Measurements from ENCODE around the gene FAM118B. TPM values are rescaled to one million over a fixed set of nuclear protein-coding genes. Genes with fewer than 3 reads are reported as not detected.

FAM118B gene
- total RNA-seq, 2 donors from 2014 or later = 13.8 to 16.9 TPM

GRCh38 chr11:126175393-126175792 is 36.2 kb upstream of the FAM118B start:
- Mint-ChIP-seq H3K4me3 (no peak overlapping the region), H3K27me3 (peaks cover 5 to 6% of the 10 kb centered on the region in 2 donors), H3K36me3 (no peaks in the 10 kb centered on the region), H3K4me1 (ENCODE audit: low read depth in 2 of 2) (peaks cover 0 to 4% of the 10 kb centered on the region in 2 donors), H3K9me3 (no peaks in the 10 kb centered on the region), H3K27ac (no peak overlapping the region)
- ATAC-seq (no peak), DNase-seq (ENCODE audit: low spot score) (no peak)

GRCh38 chr11:126176853-126177470 is 34.6 kb upstream of the FAM118B start:
- Mint-ChIP-seq H3K36me3 (no peaks in the 10 kb centered on the region), H3K27ac (no peak overlapping the region), H3K4me3 (no peak overlapping the region), H3K27me3 (peaks cover 2 to 6% of the 10 kb centered on the region in 2 donors), H3K9me3 (no peaks in the 10 kb centered on the region), H3K4me1 (ENCODE audit: low read depth in 2 of 2) (peaks cover 0 to 4% of the 10 kb centered on the region in 2 donors)
- no peak for ATAC-seq
- no peak for DNase-seq (ENCODE audit: low spot score)

- DNase-seq (ENCODE audit: low spot score) = peak; percentile 35
- Mint-ChIP-seq H3K27me3 (no peaks in the 10 kb centered on the region), H3K27ac (no peak overlapping the region)
These were observed 29.4 kb upstream of the FAM118B start for GRCh38 chr11:126181939-126182730.

GRCh38 chr11:126182787-126183445 is 28.7 kb upstream of the FAM118B start:
- no peaks in the 10 kb centered on the region for H3K9me3 Mint-ChIP-seq
- no peak for ATAC-seq
- no peaks in the 10 kb centered on the region for H3K27me3 Mint-ChIP-seq
- H3K4me1 Mint-ChIP-seq (ENCODE audit: low read depth in 2 of 2) = peaks cover 0 to 8% of the 10 kb centered on the region in 2 donors
- no peak overlapping the region for H3K4me3 Mint-ChIP-seq
- H3K27ac Mint-ChIP-seq = no peak overlapping the region
- no peaks in the 10 kb centered on the region for H3K36me3 Mint-ChIP-seq
- peak; percentile 0 for DNase-seq (ENCODE audit: low spot score)

More at GRCh38 chr11:126181939-126182730, 29.4 kb upstream of the FAM118B start:
- H3K4me3 Mint-ChIP-seq = no peak overlapping the region
- no peaks in the 10 kb centered on the region for H3K36me3 Mint-ChIP-seq
- ATAC-seq = peak in 1 of 2 donors; percentile 54
- peaks cover 0 to 8% of the 10 kb centered on the region in 2 donors for H3K4me1 Mint-ChIP-seq (ENCODE audit: low read depth in 2 of 2)
- H3K9me3 Mint-ChIP-seq = no peaks in the 10 kb centered on the region

GRCh38 chr11:126185259-126186024 is 26.1 kb upstream of the FAM118B start:
- no peaks in the 10 kb centered on the region for H3K36me3 Mint-ChIP-seq
- no peak overlapping the region for H3K4me3 Mint-ChIP-seq
- no peaks in the 10 kb centered on the region for H3K27me3 Mint-ChIP-seq
- no peak overlapping the region for H3K27ac Mint-ChIP-seq
- ATAC-seq (no peak), DNase-seq (ENCODE audit: low spot score) (peak; percentile 54)
- H3K4me1 Mint-ChIP-seq (ENCODE audit: low read depth in 2 of 2) = peaks cover 0 to 12% of the 10 kb centered on the region in 2 donors
- no peaks in the 10 kb centered on the region for H3K9me3 Mint-ChIP-seq

GRCh38 chr11:126186025-126186698 is 25.4 kb upstream of the FAM118B start:
- no peak overlapping the region for H3K27ac Mint-ChIP-seq
- DNase-seq (ENCODE audit: low spot score) (peak; percentile 56), ATAC-seq (no peak)
- no peaks in the 10 kb centered on the region for H3K27me3 Mint-ChIP-seq
- H3K9me3 Mint-ChIP-seq = no peaks in the 10 kb centered on the region
- H3K4me1 Mint-ChIP-seq (ENCODE audit: low read depth in 2 of 2) = peaks cover 0 to 12% of the 10 kb centered on the region in 2 donors
- no peaks in the 10 kb centered on the region for H3K36me3 Mint-ChIP-seq
- H3K4me3 Mint-ChIP-seq = no peak overlapping the region

- no peaks in the 10 kb centered on the region for H3K27me3 Mint-ChIP-seq
- no peaks in the 10 kb centered on the region for H3K36me3 Mint-ChIP-seq
- DNase-seq (ENCODE audit: low spot score) (no peak), ATAC-seq (no peak)
- no peak overlapping the region for H3K4me3 Mint-ChIP-seq
- no peaks in the 10 kb centered on the region for H3K9me3 Mint-ChIP-seq
- peaks cover 0 to 12% of the 10 kb centered on the region in 2 donors for H3K4me1 Mint-ChIP-seq (ENCODE audit: low read depth in 2 of 2)
- no peak overlapping the region for H3K27ac Mint-ChIP-seq
These were observed 24.7 kb upstream of the FAM118B start for GRCh38 chr11:126186708-126187529.

GRCh38 chr11:126188332-126189108 is 23.1 kb upstream of the FAM118B start:
- no peaks in the 10 kb centered on the region for H3K36me3 Mint-ChIP-seq
- no peak overlapping the region for H3K4me3 Mint-ChIP-seq
- DNase-seq (ENCODE audit: low spot score) (peak; percentile 37), ATAC-seq (no peak)
- peaks cover 0 to 3% of the 10 kb centered on the region in 2 donors for H3K4me1 Mint-ChIP-seq (ENCODE audit: low read depth in 2 of 2)
- H3K27me3 Mint-ChIP-seq = no peaks in the 10 kb centered on the region
- H3K9me3 Mint-ChIP-seq = no peaks in the 10 kb centered on the region
- no peak overlapping the region for H3K27ac Mint-ChIP-seq

GRCh38 chr11:126189109-126189929 is 22.3 kb upstream of the FAM118B start:
- H3K36me3 Mint-ChIP-seq = no peaks in the 10 kb centered on the region
- no peak for ATAC-seq
- H3K4me1 Mint-ChIP-seq (ENCODE audit: low read depth in 2 of 2) = peaks cover 0 to 3% of the 10 kb centered on the region in 2 donors
- no peaks in the 10 kb centered on the region for H3K27me3 Mint-ChIP-seq
- no peak overlapping the region for H3K4me3 Mint-ChIP-seq
- no peak overlapping the region for H3K27ac Mint-ChIP-seq
- DNase-seq (ENCODE audit: low spot score) = peak; percentile 29
- H3K9me3 Mint-ChIP-seq = no peaks in the 10 kb centered on the region

GRCh38 chr11:126190792-126191191 is 20.8 kb upstream of the FAM118B start:
- H3K9me3 Mint-ChIP-seq = no peaks in the 10 kb centered on the region
- H3K27ac Mint-ChIP-seq = no peak overlapping the region
- H3K4me1 Mint-ChIP-seq (ENCODE audit: low read depth in 2 of 2) = peaks cover 0 to 3% of the 10 kb centered on the region in 2 donors
- no peaks in the 10 kb centered on the region for H3K27me3 Mint-ChIP-seq
- DNase-seq (ENCODE audit: low spot score) (no peak), ATAC-seq (no peak)
- peaks cover 9% of the 10 kb centered on the region for H3K36me3 Mint-ChIP-seq
- H3K4me3 Mint-ChIP-seq = no peak overlapping the region

- no peak for DNase-seq (ENCODE audit: low spot score)
- Mint-ChIP-seq H3K27me3 (no peaks in the 10 kb centered on the region), H3K9me3 (no peaks in the 10 kb centered on the region), H3K4me3 (no peak overlapping the region), H3K27ac (no peak overlapping the region), H3K4me1 (ENCODE audit: low read depth in 2 of 2) (peaks cover 0 to 7% of the 10 kb centered on the region in 2 donors), H3K36me3 (peaks cover 14% of the 10 kb centered on the region)
- ATAC-seq = no peak
These were observed 20.1 kb upstream of the FAM118B start for GRCh38 chr11:126191379-126192073.
